Endometrium (tissue), 2 donors: ENCODE measurements around the gene PRPF38B.
A peak's percentile ranks its signal among the peaks of the same experiment; 100 is the strongest.

ENCODE experiments used
- FAIRE-seq: peaks from 2 replicates; lab custom pipeline; 2012; peaks lifted over from hg19 to GRCh38; lab: Jason Lieb, UNC
- donor health status: control.
- donor health status: control.

PRPF38B gene

DNA sequence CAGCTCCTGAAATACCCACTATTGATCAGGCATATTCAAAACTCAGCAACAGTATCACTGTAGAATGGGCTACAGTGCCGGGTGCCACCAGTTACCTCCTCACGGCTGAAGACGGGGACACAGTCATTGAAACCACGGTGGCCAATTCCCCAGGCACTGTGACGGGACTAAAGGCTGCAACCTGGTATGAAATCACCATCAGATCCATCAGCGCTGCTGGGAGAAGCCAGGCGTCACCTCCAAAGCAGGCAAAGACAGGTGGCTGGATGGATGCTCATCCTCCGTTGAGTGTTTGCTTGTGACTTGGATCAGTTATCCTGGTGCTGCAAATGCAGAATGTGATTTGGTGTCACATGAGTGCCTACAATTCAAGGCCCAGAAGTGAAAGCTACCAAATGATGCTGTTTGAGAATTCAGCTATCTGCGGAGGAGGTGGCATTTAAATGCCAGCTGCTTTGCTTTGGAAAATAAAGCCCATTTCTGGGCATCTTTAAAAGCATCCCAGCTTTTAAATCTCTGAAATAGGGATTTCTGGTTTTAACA is 25.7 kb downstream of the PRPF38B start:
- FAIRE-seq: no peak

DNA sequence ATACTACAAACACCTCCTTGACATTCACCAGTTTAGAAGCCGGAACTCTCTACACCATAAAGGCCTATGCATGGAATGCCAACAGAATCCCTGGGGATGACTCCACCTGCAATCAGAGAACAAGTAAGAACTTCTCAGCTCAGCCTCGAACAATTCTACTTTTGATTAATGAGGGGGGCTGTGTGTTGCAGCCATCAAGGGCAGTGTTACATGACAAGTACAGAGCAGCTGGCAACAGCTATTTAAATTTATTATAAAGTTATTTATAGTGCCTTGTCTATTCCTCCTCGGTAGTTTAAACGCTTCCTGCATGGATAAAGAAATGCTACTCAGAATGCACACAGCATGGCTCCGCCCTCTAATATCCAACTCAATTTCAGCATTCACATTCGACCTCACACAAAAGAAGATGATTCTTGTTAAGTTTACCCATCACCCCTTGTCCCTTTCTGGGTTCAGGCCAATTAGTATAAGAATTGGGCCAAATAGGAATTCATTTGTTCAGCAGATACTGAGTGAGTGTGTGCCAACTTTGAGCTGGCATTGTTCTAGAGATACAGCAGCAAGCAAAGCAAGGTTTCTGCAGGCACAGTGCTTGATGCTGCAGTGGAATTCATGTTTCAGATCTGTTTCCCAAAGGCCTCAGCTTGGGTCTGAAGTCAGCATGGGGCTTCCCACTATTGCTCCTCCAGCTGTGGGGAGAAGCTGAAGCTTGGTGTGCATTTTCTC is 27.0 kb downstream of the PRPF38B start:
- FAIRE-seq: no peak

DNA sequence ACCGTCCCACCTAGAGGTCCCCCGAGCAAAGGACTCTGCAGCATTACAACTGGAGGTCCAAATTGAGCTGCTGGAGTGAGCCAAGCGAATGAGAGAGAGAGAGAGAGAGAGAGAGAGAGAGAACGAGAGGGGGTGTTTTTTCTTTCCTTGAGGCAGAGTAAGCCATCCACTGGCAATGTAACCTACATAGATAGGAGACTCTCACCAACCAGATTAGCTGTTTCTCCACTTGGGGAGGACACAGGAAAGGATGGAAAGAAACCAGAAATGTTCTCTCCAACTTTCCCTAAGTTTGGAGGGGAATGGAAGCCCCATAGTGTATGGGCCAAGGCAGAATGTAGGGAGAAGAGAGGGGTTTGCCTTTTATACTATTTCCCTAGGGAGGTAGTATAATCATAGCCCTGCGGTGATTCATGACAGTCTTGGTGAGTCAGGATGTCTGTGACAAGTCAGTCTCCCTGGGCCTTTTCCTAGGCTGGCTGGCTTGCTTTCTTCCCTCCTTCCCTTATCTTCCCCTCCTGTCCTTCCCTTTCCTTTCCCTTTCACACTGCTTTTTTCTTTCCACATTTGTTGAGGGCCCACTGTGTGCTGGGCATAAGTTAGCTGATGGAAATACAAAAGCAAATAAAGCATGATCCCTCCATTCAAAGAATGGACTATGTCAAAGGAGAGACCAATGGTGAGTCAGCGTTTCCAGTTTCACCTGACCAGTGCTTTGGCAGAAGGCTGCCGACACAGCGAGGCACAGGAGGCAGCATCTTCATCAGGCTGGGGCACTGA is 27.7 kb downstream of the PRPF38B start:
- no peak for FAIRE-seq

DNA sequence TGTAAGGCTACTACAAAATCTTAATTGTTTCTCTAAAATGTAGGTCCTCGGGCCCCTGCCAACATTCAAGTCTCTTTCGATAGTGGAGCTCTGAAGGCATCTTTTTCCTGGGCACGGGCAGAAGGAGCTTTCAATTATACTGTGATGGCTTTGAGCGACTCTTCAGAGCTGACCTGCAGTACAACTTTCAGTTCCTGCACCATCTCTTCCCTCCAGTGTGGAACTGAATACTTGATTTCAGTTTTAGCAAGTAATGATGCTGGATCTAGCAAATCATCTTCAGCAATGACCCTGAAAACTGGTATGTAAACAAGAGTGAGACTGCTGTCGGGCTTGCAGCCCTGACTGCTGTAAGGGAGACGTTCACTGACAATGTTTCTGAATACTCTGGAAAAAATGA is 30.2 kb downstream of the PRPF38B start:
- FAIRE-seq: no peak

DNA sequence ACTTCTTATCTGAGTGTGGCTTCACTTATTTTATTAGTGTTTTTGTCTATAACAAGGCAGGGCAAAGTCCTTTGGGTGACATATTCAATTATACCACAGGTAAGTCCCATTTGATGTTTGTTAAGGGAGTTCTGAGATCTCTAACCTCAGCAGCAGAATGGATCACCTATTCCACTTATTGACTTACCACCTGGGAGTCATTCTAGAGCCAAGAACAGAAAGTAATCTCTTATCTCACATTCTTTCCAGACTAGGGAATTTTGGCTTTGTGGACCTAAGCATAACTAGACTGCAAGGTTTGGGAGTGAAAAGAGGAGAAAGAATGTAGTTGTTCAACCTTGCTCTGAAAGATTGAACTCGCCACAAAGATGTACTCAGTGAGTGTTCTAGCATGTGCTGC is 33.8 kb downstream of the PRPF38B start:
- no peak for FAIRE-seq

DNA sequence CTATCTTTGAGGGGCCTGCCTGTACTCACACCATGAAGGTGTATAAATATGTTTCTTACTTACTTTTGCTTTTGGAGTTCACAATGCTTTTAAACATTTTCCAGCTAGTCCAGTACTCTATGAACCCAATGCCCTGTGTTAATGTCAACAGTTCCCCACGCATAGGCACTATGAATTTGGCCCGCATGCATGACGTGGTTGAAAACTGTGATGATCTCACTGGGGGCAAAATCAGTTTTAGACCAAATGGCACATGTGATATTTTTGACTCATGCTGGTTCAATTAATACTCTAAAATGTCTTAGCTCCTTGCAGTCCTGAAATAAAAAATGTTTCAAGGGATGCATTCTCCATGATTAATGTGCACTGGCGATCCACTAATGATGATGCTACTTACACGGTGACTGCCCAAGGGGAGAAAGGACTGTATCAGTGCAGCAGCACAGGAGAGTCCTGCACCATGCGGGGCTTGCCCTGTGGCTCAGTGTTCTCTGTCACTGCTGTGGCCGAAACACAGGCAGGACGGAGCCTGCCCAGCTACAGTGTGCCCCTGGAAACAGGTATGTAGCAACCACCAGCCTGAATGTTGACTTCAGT is 36.3 kb downstream of the PRPF38B start:
- no peak for FAIRE-seq

DNA sequence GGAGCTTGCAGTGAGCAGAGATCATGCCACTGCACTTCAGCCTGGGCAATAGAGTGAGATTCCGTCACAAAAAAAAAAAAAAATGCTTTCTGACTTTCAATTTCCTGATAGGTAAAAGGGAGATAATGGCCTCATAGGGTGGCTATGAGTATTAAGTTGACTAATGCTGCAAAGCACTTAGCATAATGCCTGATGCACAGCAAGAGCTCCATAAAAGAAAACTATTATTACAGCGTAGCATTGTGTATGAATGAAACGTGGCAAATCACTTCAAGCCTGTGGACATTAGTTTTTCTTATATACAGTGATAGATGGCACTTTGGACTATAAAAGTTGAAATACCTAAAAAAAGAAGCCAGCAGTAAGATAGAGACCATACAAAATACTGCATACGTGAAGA is 37.4 kb downstream of the PRPF38B start:
- FAIRE-seq: no peak

DNA sequence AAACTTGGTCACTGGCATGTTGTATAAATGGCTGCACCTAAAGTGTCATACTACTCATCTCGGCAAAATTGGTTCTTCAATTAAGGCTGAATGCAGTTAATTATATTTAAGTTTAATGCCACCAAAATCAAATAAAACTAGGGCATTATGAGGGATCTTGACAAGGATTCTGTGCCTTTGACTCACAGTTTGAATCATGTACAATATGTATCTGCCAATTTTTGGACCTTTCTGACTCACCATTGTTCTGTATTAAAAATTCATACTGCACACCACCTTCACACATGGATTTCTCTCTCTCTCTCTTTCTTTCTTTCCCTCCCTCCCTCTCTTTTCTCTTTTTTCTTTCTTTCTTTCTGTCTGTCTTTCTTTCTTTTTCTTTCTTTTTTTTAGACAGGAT is 40.3 kb downstream of the PRPF38B start:
- no peak for FAIRE-seq

DNA sequence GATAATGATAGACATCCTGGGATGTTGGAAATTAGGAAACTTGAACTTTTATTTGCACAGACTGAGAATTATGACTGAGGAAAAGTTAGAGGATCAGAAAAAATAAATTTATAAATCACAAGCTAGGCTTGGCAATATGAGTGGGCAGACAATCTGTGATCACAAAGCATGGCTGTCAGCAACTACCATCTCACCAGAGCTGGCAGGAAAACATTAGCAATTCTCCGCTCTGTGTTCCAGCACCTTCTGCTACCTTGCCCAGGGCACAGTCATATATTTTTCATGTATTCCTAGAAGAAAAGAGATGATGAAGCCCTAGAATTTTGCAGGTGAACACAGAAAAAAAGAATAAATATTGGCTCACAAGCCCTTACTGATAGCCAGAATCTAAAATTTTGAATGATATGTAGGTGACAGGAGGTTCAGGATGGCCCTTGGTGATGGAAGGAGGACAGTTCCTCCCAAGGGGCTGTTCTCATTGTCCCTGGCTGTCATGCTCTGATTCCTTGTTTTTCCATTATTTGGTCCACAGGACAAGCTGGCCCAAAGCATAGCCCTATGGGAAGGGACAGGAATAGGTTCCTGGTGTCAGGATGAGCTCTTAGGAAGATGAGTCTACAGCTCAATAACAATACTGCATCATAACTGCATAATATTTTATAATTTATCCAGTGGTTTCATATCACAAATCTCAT is 42.2 kb downstream of the PRPF38B start:
- FAIRE-seq: no peak

DNA sequence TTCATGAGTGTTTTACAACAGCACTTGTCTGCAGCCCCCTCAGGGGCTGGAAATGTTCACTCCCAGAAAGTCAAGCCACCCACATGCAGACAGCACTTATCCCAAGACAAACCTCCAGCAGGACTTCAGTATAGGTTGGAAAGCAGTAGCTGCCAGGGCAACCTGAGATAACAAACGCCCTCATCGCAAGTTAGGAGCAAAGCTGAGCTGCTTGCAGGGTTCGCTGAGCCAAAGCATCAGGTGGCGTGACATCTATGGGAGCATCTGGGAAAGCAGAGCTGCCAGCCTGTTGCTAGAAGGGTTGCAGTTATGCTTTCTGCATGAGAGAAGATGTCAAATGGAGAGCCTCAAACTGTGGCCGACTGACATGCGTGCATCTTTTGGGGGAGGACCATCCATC is 50.1 kb downstream of the PRPF38B start:
- no peak for FAIRE-seq

DNA sequence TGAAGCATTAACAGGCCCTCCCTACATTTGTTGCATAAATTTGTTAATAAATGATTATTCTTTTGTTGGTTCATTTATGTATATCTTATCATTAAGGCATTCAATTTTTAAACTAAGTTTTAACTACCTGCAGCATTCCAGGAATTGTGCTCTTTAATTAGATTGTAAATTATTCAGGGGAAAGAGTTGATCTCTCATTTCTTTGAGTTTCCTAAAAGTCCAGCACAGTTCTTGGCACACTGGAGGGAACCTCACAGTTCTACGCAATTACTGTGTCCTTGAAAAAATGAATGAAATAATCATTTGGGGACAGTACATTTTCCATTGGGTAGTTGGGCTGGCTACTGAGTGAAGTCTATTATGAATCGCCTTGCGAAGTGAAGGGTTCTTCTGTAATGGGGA is 53.9 kb downstream of the PRPF38B start:
- no peak for FAIRE-seq

DNA sequence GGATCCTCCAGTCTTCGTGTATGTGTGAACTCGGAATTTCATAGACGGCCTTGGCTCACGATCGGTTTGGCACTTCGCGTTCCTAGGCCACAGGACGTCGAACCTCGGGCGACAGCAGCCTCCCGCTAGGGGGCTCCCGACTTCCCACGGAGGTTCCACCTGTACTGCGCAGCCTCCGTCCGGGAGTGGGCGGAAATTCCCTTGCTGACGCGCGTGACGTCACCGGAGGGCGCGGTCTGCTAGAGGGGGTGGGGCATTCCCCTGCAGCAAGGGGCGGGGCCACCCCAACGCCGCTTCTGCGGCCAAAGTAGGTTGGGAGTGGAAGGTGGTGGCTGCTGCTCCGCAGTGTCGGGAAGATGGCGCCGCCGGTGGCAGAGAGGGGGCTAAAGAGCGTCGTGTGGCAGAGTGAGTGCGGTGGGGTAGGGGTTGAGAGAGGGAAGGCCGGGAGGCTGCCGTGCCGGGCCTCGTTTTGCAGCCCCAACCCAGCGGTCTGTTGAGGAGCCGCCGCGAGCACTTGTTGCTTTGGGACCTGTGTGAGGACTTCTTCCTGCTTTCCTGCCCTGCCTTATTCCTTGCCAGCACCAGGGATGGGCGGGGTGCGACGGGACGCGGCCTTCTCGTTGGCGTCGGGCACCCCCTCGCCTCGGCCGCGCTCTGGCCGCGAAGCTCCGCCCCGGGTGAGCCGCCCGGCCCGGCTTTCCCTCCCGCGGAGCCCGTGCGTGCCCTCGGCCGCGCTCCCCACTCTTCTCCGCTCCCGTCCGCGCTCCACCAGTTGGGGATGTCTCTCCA is 54.5 kb downstream of the PRPF38B start, which contains the start of gene STXBP3:
STXBP3 (plus strand) TSS at position 293 of the 789 bp plus-strand sequence; CDS start at position 357, 64 bp downstream.
- peak; percentile 94 for FAIRE-seq

DNA sequence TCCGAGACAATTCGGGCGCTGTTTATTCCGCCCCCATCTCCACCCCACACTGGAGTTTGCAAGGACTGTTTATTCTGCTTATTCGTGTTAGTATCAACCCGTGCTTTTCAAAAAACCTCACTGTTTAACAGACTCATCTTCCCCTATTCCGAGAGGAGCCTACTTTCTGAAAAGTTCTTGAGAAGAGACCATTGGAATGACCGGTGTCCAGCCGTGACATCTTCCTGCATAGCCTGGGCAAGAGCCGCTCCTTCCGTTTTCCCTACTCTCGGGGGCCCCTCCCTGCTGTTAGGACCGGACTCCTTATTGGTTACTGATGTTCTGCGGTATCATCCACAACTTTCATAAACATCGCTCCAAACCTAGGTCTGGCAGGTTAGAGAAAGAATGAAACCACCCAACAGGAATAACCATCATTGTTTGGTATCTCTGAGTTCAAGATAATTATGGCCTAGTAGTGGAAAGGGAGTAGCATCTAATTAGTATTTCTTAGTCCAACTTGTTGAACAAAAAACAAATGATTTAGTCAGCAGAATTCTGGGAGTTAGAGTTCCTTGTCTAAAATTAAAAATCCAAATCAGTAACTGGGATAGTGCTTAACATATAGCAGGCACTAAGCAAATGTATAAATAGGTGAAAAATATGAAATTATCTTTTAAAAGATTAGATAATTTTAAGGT is 55.2 kb downstream of the PRPF38B start:
- FAIRE-seq: peak; percentile 15

DNA sequence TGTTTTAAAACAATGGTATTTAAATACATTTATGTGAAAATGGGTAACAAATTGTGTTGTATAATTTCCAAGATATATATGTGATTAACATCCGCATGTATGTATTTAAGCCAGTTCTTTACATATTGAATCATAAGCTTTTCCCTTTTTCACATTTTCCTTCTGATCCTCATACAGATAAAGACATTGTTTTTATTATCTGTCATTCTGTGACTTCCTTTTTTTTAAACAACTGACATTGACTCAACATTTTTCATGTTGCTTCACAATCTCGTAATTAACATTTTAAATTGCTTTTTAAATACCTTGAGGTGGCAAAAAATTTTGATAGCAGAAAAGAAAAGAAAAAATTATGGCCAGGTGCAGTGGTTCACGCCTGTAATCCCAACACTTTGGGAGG is 55.8 kb downstream of the PRPF38B start:
- no peak for FAIRE-seq

DNA sequence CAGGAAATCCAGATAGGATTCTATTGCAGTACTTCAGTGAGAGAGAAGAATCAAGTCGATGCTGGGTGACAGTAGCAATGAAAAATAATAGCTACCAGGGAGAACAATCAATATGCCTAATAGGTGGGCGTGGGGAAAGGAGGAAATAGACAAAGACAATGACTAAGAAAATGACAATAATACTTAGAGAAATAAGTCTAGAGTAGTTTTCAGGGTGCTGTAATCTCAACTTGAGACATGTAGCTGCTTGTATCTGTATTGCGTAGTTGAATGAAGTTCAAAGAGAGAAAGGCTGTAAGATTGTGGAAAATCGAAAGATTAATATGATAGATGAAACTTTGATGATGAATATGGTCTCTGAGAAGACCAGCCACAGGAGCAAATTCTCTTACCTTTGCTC is 57.0 kb downstream of the PRPF38B start:
- no peak for FAIRE-seq

DNA sequence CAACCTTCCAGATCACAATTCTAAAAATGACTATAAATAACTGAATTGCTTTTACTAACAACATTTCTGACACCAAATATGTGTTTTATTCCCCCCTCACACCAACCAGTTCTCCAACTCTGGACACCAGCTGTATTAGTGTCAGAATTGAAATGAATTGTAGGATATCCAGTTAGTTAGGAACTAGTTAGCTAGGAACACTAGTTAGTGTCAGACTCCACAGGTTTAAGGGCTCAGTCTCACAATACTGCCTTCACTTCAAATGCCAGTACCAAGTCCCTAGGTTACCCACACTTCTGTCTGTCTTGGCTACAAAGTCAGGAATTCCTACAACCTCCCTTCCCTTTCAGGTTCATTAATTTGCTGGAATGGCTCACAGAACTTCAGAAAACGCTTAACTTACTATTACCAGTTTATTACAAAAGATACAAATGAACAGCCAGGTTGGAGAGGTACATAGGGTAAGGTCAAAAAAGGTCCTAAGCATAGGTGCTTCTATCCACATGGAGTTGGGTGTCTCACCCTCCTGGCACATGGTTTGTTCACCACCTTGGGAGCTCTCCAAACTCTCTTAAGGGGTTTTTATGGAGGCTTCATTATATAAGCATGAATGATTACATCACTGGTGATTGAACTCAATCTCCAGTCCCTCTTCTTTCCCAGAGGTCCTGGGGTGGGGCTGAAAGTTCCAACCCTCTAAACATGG is 58.5 kb downstream of the PRPF38B start:
- FAIRE-seq: no peak
